ENCODE results near the gene NCKAP1.

NCKAP1 gene

GRCh38 chr2:182946958-182947369 is 91.3 kb downstream of the NCKAP1 start:
- DNase-seq, result no peak

- DNase-seq, result no peak
These were observed 94.9 kb downstream of the NCKAP1 start for GRCh38 chr2:182943339-182943738.

GRCh38 chr2:182942756-182943155 is 95.5 kb downstream of the NCKAP1 start:
- DNase-seq, result no peak

GRCh38 chr2:182941919-182942318 is 96.3 kb downstream of the NCKAP1 start:
- DNase-seq, result no peak

- DNase-seq, result no peak
These were observed 97.0 kb downstream of the NCKAP1 start for GRCh38 chr2:182941121-182941722.

- no peak for DNase-seq
These were observed 100.4 kb downstream of the NCKAP1 start for GRCh38 chr2:182937870-182938269.

- no peak for DNase-seq
These were observed 104.6 kb downstream of the NCKAP1 start for GRCh38 chr2:182933629-182934028.

- DNase-seq, result no peak
These were observed 108.3 kb downstream of the NCKAP1 start for GRCh38 chr2:182929972-182930371.

GRCh38 chr2:182924306-182924705 is 114.0 kb downstream of the NCKAP1 start:
- DNase-seq, result peak; percentile 59

GRCh38 chr2:182921234-182921633 is 117.0 kb downstream of the NCKAP1 start:
- DNase-seq, result no peak

- no peak for DNase-seq
These were observed 117.6 kb downstream of the NCKAP1 start for GRCh38 chr2:182920631-182921056.

- DNase-seq, result no peak
These were observed 118.2 kb downstream of the NCKAP1 start for GRCh38 chr2:182920089-182920488.

GRCh38 chr2:182918961-182919652 is 119.2 kb downstream of the NCKAP1 start:
- no peak for DNase-seq

- DNase-seq, result peak; percentile 28
These were observed 120.3 kb downstream of the NCKAP1 start for GRCh38 chr2:182917924-182918323.

- DNase-seq, result no peak
These were observed 121.8 kb downstream of the NCKAP1 start for GRCh38 chr2:182916417-182916816.

- DNase-seq, result peak; percentile 93
These were observed 122.6 kb downstream of the NCKAP1 start for GRCh38 chr2:182915369-182916326.

GRCh38 chr2:182914852-182915251 is 123.4 kb downstream of the NCKAP1 start:
- DNase-seq, result no peak

GRCh38 chr2:182913064-182913463 is 125.2 kb downstream of the NCKAP1 start:
- DNase-seq, result no peak

- DNase-seq, result no peak
These were observed 125.7 kb downstream of the NCKAP1 start for GRCh38 chr2:182912518-182912915.

GRCh38 chr2:182911813-182912517 is 126.3 kb downstream of the NCKAP1 start:
- no peak for DNase-seq

GRCh38 chr2:182910965-182911364 is 127.3 kb downstream of the NCKAP1 start:
- no peak for DNase-seq

- no peak for DNase-seq
These were observed 131.0 kb downstream of the NCKAP1 start for GRCh38 chr2:182907081-182907830.

Data from HCEC 1CT (cell line).